Smooth muscle cell (in vitro differentiated cells): ENCODE data around the gene TNPO1. TPM values are rescaled to one million over a fixed set of nuclear protein-coding genes. Genes with fewer than 3 reads are reported as not detected.
"Not testable (repeated sequence)": the region's sequence is repeated elsewhere in the genome, so short reads cannot be mapped to it uniquely, and the experiment has no call there.

ENCODE experiments used
- DNase-seq: peaks from one replicate; lab custom pipeline; 2025; ENCODE audit not compliant: unreplicated experiment; lab: John Stamatoyannopoulos, UW
- H2AFZ ChIP-seq: fragments of 200-600 bp; sonication (generic); 2 replicates; pipeline ENCODE4 v1.6.0; 2016; ENCODE audit warnings: antibody characterized with exemption, low read depth, mild to moderate bottlenecking
- H3F3A ChIP-seq: fragments of 200-600 bp; sonication (generic); 2 replicates; pipeline ENCODE4 v1.6.0; 2017; ENCODE audit warnings: antibody characterized with exemption, low read depth
- H3K27ac ChIP-seq: fragments of 200-600 bp; sonication (generic); 2 replicates; pipeline ENCODE4 v1.5.1; 2016; ENCODE audit warnings: low read depth, mild to moderate bottlenecking
- H3K27me3 ChIP-seq: fragments of 200-600 bp; sonication (generic); 2 replicates; pipeline ENCODE4 v1.6.1; 2016; ENCODE audit warnings: low read depth, mild to moderate bottlenecking
- H3K36me3 ChIP-seq: fragments of 200-600 bp; sonication (generic); 2 replicates; pipeline ENCODE4 v1.5.1; 2016; ENCODE audit warnings: low read depth
- H3K4me1 ChIP-seq: fragments of 200-600 bp; sonication (generic); 2 replicates; pipeline ENCODE4 v1.5.1; 2016; ENCODE audit warnings: low read depth
- H3K4me2 ChIP-seq: fragments of 200-600 bp; sonication (generic); 2 replicates; pipeline ENCODE4 v1.6.0; 2016; ENCODE audit warnings: mild to moderate bottlenecking
- H3K4me3 ChIP-seq: fragments of 200-600 bp; sonication (generic); 2 replicates; pipeline ENCODE4 v1.5.1; 2016; ENCODE audit warnings: mild to moderate bottlenecking
- H3K79me2 ChIP-seq: fragments of 200-600 bp; sonication (generic); 2 replicates; pipeline ENCODE4 v1.6.0; 2016; ENCODE audit warnings: low read depth, mild to moderate bottlenecking
- H3K9ac ChIP-seq: fragments of 200-600 bp; sonication (generic); 2 replicates; pipeline ENCODE4 v1.6.0; 2016; ENCODE audit warnings: low read depth
- H3K9me3 ChIP-seq: fragments of 200-600 bp; sonication (generic); replicated peaks from 2 replicates; pipeline ENCODE4 v1.5.1; 2016; ENCODE audit warnings: low read depth
- H4K20me1 ChIP-seq: fragments of 200-600 bp; sonication (generic); 2 replicates; pipeline ENCODE4 v1.6.0; 2016; ENCODE audit warnings: low read depth
- CTCF ChIP-seq: fragments of 200-600 bp; sonication (generic); IDR thresholded peaks from 2 replicates; pipeline ENCODE4 v1.5.1; 2017; ENCODE audit warnings: borderline replicate concordance, mild to moderate bottlenecking, antibody characterized with exemption; ENCODE audit not compliant: insufficient read depth, poor library complexity, severe bottlenecking
- WGBS: methylation state at CpG from one replicate; pipeline ENCODE4 v1.1.7; 2016; ENCODE audit warnings: low lambda C conversion rate; 5-methylcytosine and 5-hydroxymethylcytosine counted together
- polyA plus RNA-seq: library from polyadenylated mRNA; unstranded; fragments of >200 nt; fragmentation: Nextera tagmentation; extraction: Ambion mirVana; gene quantifications from 2 replicates; pipeline ENCODE4 v1.2.1, GENCODE V29; 2016
- total RNA-seq: library from RNA; depleted of rRNA; stranded (reverse); fragments of >200 nt; gene quantifications from 2 replicates; pipeline ENCODE4 v1.2.3, GENCODE V29; 2014

Gene TNPO1
- total and polyA plus RNA-seq, 2 experiments from 2014 or later, result 62.7 to 182 TPM

- H3K27me3 ChIP-seq, result no peaks in the 10 kb centered on the region
- no peak overlapping the region for H3K4me2 ChIP-seq
- H4K20me1 ChIP-seq, result no peaks in the 10 kb centered on the region
- no peak overlapping the region for H3K4me3 ChIP-seq
- no peak overlapping the region for H3K9ac ChIP-seq
- H3K4me1 ChIP-seq, result no peaks in the 10 kb centered on the region
- DNase-seq, result no peak
- no peaks in the 10 kb centered on the region for H3K9me3 ChIP-seq
- no peaks in the 10 kb centered on the region for H3K79me2 ChIP-seq
- no peak for TF ChIP-seq CTCF
- no peak overlapping the region for H3K27ac ChIP-seq
- 97% methylated on average over 32 of the region's 33 CpGs for WGBS
- H2AFZ ChIP-seq, result no peak overlapping the region
- H3K36me3 ChIP-seq, result no peaks in the 10 kb centered on the region
- H3F3A ChIP-seq, result no peaks in the 10 kb centered on the region
Observed at GRCh38 chr5:72925336-72926010, 109.0 kb downstream of the TNPO1 start.

DNA sequence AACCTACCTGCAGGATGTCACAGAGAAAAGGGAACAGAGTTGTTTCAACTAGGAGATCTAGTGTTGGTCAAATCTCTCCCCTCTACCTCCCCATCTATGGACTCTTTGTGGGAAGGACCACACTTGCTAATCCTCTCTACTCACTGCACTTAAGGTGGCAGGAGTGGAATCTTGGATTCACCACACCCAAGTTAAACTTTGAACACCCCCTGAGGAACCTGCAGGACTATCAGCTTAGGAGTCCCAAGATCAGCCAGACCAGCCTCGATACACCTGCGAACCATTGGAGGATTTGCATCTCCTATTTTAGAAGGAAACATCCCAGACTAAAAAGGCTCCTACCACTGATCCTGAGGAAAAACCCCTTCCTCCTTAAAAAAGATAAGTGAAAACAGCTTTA is 116.2 kb downstream of the TNPO1 start:
- H2AFZ ChIP-seq, result not testable (repeated sequence)
- WGBS, result 94% methylated on average over 2 of the region's 2 CpGs

GRCh38 chr5:72934953-72935725 is 118.7 kb downstream of the TNPO1 start:
- not testable (repeated sequence) for H3K27ac ChIP-seq, H3K4me2 ChIP-seq, H2AFZ ChIP-seq, H3K9me3 ChIP-seq, H4K20me1 ChIP-seq, H3K79me2 ChIP-seq, H3K4me1 ChIP-seq, H3K9ac ChIP-seq, H3K36me3 ChIP-seq, DNase-seq, H3K27me3 ChIP-seq, H3F3A ChIP-seq, H3K4me3 ChIP-seq
- WGBS, result 97% methylated on average over 16 of the region's 32 CpGs

More for the DNA sequence above, 116.2 kb downstream of the TNPO1 start:
- DNase-seq, H4K20me1 ChIP-seq, H3K4me1 ChIP-seq, H3K4me3 ChIP-seq, H3K79me2 ChIP-seq, H3K9ac ChIP-seq, H3K27me3 ChIP-seq, H3K36me3 ChIP-seq, H3K9me3 ChIP-seq, H3K27ac ChIP-seq, H3F3A ChIP-seq, H3K4me2 ChIP-seq: not testable (repeated sequence)

DNA sequence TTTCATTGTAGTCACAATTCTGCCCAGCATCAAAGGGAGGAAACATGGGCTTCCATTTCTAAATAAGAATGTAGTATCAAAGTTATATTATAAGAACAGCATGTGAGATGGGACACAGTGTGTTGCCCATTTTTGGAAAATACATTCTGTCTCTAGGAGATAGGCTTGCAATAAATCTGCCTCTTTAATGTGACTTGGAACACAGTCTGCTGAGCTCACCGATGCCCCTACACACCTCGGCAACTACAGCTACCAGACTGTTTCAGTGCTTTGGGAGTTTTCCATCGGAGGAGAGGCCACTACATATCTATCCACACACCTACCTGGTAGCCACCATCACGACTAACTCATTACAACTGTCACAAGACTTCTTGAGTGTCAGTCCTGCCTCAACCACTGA is 120.4 kb downstream of the TNPO1 start:
- 93% methylated on average over 4 of the region's 4 CpGs for WGBS
- DNase-seq, result no peak
- H3K27ac ChIP-seq, result no peak overlapping the region
- no peaks in the 10 kb centered on the region for H3K27me3 ChIP-seq
- no peaks in the 10 kb centered on the region for H3K4me1 ChIP-seq
- H3K9ac ChIP-seq, result no peak overlapping the region
- H3K36me3 ChIP-seq, result no peaks in the 10 kb centered on the region
- no peaks in the 10 kb centered on the region for H4K20me1 ChIP-seq
- no peaks in the 10 kb centered on the region for H3F3A ChIP-seq
- no peaks in the 10 kb centered on the region for H3K79me2 ChIP-seq
- H3K9me3 ChIP-seq, result no peaks in the 10 kb centered on the region
- no peak overlapping the region for H3K4me2 ChIP-seq
- no peak for TF ChIP-seq CTCF
- H3K4me3 ChIP-seq, result no peak overlapping the region
- no peak overlapping the region for H2AFZ ChIP-seq
